ENCODE measurements around the gene ZBTB38. TPM values are rescaled to one million over a fixed set of nuclear protein-coding genes. Genes with fewer than 3 reads are reported as not detected.

ZBTB38 gene
- total and polyA plus RNA-seq, 2 of the 13 experiments (the other 11 are each of a cell fraction or from before 2014, with no cell fraction given) = 26.8 to 51.7 TPM

DNA sequence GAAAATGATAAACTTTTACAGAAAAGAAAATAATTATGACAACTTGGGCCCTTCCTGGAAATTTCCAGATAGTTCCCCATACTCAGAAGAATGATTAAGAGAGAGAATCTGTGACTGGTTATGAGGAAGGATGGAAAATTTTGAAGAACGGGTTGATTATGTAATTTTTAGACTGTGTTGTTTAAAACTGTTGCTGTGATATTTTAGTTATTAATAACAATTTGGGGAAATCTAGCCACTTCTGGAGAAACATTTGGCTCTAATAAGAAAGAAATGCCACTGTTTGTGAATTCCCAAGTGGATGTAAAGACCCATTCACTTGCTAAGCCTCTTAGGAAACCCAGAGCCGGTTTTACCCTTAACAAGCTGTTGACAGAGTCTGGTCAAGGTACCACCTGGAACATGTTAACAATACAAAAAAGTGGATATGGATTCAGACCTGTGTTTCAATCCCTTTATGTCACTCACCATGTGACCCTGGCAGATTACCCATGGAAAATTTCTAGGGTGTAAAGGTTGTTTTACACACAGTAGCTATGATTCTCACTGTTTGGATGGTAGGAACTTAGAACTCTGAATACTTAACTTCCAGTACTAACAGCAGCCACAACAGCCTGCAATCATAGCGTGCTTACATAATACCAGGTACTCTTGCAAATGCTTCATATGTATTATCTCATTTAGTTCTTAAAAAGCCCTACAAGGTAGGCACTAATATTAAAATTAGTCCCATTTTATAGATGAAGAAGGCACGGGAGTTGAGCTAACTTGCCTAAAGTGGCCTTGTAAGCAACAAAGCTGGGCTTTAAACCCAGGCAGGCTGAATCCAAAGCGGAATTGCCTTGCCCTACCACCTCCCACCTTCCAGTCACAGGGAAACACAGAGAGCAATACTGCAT is 32.0 kb downstream of the ZBTB38 start (continued):
- TF ChIP-seq, protein P1, sequence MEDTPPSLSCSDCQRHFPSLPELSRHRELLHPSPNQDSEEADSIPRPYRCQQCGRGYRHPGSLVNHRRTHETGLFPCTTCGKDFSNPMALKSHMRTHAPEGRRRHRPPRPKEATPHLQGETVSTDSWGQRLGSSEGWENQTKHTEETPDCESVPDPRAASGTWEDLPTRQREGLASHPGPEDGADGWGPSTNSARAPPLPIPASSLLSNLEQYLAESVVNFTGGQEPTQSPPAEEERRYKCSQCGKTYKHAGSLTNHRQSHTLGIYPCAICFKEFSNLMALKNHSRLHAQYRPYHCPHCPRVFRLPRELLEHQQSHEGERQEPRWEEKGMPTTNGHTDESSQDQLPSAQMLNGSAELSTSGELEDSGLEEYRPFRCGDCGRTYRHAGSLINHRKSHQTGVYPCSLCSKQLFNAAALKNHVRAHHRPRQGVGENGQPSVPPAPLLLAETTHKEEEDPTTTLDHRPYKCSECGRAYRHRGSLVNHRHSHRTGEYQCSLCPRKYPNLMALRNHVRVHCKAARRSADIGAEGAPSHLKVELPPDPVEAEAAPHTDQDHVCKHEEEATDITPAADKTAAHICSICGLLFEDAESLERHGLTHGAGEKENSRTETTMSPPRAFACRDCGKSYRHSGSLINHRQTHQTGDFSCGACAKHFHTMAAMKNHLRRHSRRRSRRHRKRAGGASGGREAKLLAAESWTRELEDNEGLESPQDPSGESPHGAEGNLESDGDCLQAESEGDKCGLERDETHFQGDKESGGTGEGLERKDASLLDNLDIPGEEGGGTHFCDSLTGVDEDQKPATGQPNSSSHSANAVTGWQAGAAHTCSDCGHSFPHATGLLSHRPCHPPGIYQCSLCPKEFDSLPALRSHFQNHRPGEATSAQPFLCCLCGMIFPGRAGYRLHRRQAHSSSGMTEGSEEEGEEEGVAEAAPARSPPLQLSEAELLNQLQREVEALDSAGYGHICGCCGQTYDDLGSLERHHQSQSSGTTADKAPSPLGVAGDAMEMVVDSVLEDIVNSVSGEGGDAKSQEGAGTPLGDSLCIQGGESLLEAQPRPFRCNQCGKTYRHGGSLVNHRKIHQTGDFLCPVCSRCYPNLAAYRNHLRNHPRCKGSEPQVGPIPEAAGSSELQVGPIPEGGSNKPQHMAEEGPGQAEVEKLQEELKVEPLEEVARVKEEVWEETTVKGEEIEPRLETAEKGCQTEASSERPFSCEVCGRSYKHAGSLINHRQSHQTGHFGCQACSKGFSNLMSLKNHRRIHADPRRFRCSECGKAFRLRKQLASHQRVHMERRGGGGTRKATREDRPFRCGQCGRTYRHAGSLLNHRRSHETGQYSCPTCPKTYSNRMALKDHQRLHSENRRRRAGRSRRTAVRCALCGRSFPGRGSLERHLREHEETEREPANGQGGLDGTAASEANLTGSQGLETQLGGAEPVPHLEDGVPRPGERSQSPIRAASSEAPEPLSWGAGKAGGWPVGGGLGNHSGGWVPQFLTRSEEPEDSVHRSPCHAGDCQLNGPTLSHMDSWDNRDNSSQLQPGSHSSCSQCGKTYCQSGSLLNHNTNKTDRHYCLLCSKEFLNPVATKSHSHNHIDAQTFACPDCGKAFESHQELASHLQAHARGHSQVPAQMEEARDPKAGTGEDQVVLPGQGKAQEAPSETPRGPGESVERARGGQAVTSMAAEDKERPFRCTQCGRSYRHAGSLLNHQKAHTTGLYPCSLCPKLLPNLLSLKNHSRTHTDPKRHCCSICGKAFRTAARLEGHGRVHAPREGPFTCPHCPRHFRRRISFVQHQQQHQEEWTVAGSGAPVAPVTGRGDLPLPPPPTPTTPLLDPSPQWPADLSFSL (CRISPR knock-in tag; IDR thresholded peaks at IDR 0.05) = no peak
- no peak for TF ChIP-seq SOX13 (IDR thresholded peaks at IDR 0.05)
- TF ChIP-seq SOX13 (CRISPR knock-in tag; conservative IDR thresholded peaks at IDR 0.05 in 1 of 2, IDR thresholded peaks at IDR 0.05 in 1 of 2) = peak in 1 of 2 experiments; percentile 86; a peak in 2 of 4 replicates
- peak; percentile 91; the same call in 1 of the 2 replicates for TF ChIP-seq ZNF816 (CRISPR knock-in tag; IDR thresholded peaks at IDR 0.05; ENCODE audit: borderline replicate concordance)
- peak; percentile 22; the same call in 1 of the 2 replicates for TF ChIP-seq NFYC (CRISPR knock-in tag; IDR thresholded peaks at IDR 0.05)
- no peak for TF ChIP-seq TBP (CRISPR knock-in tag; IDR thresholded peaks at IDR 0.05)
- no peak for TF ChIP-seq ZNF282 (IDR thresholded peaks at IDR 0.05; ENCODE audit: partially characterized antibody)
- TF ChIP-seq ZSCAN31 (CRISPR knock-in tag; IDR thresholded peaks at IDR 0.05; ENCODE audit: low read depth) = no peak
- TF ChIP-seq, protein P2, sequence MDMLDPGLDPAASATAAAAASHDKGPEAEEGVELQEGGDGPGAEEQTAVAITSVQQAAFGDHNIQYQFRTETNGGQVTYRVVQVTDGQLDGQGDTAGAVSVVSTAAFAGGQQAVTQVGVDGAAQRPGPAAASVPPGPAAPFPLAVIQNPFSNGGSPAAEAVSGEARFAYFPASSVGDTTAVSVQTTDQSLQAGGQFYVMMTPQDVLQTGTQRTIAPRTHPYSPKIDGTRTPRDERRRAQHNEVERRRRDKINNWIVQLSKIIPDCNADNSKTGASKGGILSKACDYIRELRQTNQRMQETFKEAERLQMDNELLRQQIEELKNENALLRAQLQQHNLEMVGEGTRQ (IDR thresholded peaks at IDR 0.05; ENCODE audit: low read depth, low read length) = peak; percentile 85
- TF ChIP-seq, protein P2 (CRISPR knock-in tag; IDR thresholded peaks at IDR 0.05; ENCODE audit: borderline replicate concordance) = peak; percentile 88; the same call in 1 of the 2 replicates
- TF ChIP-seq, protein P3, sequence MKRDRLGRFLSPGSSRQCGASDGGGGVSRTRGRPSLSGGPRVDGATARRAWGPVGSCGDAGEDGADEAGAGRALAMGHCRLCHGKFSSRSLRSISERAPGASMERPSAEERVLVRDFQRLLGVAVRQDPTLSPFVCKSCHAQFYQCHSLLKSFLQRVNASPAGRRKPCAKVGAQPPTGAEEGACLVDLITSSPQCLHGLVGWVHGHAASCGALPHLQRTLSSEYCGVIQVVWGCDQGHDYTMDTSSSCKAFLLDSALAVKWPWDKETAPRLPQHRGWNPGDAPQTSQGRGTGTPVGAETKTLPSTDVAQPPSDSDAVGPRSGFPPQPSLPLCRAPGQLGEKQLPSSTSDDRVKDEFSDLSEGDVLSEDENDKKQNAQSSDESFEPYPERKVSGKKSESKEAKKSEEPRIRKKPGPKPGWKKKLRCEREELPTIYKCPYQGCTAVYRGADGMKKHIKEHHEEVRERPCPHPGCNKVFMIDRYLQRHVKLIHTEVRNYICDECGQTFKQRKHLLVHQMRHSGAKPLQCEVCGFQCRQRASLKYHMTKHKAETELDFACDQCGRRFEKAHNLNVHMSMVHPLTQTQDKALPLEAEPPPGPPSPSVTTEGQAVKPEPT (CRISPR knock-in tag; IDR thresholded peaks at IDR 0.05; ENCODE audit: low read depth) = no peak
- no peak for TF ChIP-seq SNAI1 (CRISPR knock-in tag; IDR thresholded peaks at IDR 0.05; ENCODE audit: borderline replicate concordance)
- no peak for TF ChIP-seq SRSF4 (IDR thresholded peaks at IDR 0.05; ENCODE audit: low read depth, low read length, poor library complexity, severe bottlenecking)
- TF ChIP-seq ZFX (CRISPR knock-in tag; IDR thresholded peaks at IDR 0.05; ENCODE audit: low read depth) = 0 out of 2 replicates have a peak, but pooled peaks have one; percentile 25
- peak; percentile 49 for TF ChIP-seq HDAC1 (CRISPR knock-in tag; IDR thresholded peaks at IDR 0.05)
- peak; percentile 44; the same call in 1 of the 2 replicates for TF ChIP-seq ZFY (CRISPR knock-in tag; IDR thresholded peaks at IDR 0.05)
- peak; percentile 45; the same call in 1 of the 2 replicates for TF ChIP-seq ZNF292 (CRISPR knock-in tag; IDR thresholded peaks at IDR 0.05; ENCODE audit: borderline replicate concordance, low read depth)
- TF ChIP-seq NR2F6 (IDR thresholded peaks at IDR 0.05) = peak; percentile 59
- peak; percentile 60; the same call in 1 of the 2 replicates for TF ChIP-seq NR2F6 (CRISPR knock-in tag; IDR thresholded peaks at IDR 0.05)

All from HepG2 (cell line).